ENCODE results near the gene SLC26A11.

SLC26A11 gene

DNA sequence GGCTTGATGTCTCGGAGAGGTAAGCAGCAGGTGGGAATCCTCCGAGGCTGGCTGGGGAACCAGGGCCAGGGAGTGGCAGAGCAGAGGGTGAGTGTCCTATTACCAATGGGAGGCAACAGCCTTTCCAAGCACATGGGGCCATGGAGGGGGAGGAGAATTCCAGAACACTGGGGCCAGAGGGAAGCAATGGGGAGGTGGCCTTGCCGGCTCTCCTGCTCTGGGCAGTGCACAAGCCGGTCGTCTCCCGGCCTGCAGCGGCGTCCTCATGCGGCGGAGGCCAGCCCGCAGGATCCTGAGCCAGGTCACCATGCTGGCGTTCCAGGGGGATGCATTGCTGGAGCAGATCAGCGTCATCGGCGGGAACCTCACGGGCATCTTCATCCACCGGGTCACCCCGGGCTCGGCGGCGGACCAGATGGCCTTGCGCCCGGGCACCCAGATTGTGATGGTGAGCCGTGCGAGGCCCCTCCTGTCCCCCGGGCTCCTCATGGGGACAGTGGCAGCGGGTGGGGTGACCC lies 22.0 kb upstream of the SLC26A11 start:
- DNase-seq = no peak

DNA sequence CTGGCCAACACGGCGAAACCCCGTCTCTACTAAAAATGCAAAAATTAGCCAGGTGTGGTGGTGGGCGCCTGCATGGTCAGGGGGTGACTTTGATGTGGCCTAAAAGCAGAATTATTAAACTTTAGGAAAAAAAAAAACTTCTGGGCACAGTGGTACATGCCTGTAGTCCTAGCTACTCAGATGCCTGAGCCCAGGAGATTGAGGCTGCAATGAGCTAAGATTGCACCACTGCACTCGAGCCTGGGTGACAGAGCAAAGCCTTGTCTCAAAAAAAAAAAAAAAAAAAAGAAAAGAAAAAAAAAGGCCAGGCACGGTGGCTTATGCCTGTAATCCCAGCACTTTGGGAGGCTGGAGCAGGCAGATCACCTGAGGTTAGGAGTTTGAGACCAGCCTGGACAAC lies 20.9 kb upstream of the SLC26A11 start:
- DNase-seq = peak; percentile 12

DNA sequence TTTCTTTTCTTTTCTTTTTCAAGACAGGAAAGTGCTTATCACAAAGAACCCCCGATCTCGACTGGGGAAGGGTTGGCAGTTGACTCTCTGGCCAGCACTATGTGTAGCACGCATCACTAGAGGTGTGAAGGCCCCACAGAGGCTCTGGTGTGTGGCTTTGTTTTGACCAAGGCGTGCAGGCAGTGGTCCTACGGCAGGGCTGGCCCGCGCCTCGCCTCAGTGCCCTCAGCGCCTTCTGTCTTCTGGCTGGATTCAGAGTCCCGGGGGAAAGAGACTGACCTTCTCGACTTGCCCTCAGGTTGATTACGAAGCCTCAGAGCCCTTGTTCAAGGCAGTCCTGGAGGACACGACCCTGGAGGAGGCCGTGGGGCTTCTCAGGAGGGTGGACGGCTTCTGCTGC lies 18.8 kb upstream of the SLC26A11 start:
- no peak for DNase-seq

DNA sequence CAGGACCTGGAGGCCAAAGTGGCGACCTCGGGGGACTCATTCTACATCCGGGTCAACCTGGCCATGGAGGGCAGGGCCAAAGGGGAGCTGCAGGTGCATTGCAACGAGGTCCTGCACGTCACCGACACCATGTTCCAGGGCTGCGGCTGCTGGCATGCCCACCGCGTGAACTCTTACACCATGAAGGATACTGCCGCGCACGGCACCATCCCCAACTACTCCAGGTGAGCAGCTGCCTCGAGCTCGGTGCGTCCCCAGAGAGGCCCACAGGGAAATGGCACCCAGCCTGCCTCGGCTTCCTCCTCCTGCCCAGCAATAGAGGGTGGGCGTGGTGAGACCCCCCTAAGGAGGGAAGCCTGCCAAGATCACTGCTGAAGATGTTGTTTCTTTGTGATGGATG lies 18.0 kb upstream of the SLC26A11 start:
- DNase-seq = no peak

DNA sequence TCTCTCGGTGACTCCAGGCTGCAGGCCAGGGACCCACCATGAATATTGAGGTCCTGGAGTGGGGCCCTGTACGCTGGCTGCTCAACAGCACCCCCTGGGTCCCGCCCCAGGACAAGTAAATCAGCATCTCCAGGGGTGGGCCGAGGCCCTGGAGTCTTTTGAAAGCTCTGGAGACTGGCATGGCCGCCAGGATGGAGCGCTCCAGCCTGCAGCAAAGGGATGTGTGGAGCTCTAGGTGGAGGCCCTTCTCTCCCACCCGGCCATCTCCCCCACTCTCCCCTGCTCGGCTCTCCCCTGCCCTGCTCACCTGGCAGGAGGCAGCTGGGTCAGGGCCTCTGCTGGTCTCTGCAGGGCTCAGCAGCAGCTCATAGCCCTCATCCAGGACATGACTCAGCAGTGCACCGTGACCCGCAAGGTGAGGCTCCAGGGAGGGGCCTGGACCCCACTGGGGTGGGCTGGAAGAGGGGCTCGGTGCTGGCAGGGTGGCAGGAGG lies 16.7 kb upstream of the SLC26A11 start:
- no peak for DNase-seq

DNA sequence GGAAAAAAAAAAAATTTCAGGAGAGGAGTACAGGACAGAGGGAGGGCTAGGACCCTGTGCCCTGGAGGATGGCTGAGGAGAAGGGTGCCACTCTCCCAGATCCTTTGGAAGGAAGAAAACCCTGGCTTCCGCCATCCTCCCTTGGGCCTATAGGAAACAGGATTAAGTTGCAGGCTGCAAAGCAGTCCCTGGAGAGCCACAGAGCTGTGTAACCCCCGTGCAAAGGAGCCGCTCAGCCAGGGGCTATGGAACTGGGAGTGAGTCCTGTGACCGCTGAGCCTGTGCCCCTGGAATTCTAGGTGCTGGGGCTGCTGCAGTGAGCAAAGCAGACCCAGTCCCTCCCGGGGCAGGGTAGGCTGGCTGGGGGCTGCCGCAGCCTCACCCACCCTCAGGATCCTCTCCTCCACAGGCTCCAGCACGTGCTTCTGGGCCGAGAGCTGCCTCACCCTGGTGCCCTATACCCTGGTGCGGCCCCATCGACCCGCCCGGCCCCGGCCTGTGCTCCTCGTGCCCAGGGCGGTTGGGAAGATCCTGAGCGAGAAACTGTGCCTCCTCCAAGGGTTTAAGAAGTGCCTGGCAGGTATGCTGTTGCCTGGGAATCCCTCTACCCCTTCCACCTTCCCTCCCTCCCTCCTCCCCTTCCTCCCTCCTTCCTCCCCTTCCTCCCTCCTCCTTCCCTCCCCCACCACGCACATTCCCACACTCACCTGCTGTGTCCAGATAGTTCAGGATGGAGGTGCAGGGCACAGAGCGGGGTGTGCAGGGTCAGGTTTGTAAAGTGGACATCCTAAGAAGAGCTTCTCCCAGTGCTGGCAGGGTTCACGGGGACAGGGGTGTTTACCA lies 15.4 kb upstream of the SLC26A11 start:
- DNase-seq = no peak

DNA sequence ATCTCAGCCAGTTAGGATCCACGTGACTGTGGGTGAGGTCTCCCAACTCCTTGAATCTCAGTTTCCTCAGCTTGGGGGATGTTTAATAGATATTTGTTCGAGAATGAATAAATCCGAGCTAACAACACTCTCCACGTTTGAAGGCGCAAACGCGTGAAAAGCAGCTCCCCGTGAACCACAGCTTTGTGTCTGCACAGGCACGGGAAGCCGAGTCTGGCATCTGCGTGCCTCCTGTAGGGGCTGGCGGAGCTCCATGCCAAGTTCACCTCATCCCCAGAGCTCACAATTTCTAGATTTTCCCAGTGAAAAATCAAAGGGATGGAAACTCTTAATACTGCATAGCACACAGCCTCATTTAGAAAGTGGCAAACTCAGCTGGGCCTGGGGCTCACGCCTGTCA lies 14.4 kb upstream of the SLC26A11 start:
- no peak for DNase-seq

DNA sequence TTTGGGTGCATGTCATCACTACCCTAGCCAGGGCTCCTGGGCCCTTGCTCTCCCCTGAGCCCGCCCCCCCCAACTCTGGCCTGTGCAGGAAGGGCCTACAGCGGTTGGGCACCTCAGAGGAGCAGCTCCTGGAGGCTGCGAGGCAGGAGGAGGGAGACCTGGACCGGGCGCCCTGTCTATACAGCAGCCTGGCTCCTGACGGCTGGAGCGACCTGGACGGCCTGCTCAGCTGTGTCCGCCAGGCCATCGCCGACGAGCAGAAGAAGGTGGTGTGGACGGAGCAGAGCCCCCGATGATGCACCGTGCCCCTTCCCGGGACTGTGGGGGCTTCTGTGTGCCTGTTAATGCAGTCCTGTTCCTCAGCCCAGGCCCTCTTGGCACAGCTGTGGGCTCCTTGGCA lies 12.2 kb upstream of the SLC26A11 start:
- DNase-seq = no peak

DNA sequence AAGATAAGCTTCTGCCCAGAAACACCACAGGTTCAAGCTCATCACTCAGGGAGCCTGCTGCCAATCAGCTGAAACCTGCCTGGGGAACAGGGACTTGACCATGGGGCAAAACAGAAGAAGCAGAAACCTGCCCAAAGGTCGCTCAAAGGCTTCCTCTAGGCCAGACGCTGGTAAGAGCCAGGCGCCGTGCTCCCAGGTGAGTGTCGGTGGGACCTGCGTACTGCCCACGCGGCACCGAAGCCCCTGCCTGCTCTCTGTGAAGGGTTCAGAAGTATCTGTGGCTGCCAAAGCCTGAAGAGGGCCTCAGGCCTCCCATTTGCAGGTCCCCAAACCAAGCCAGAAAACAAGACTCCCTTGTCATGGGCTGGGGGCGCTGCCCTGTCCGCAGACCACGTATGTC lies 10.5 kb upstream of the SLC26A11 start:
- no peak for DNase-seq

DNA sequence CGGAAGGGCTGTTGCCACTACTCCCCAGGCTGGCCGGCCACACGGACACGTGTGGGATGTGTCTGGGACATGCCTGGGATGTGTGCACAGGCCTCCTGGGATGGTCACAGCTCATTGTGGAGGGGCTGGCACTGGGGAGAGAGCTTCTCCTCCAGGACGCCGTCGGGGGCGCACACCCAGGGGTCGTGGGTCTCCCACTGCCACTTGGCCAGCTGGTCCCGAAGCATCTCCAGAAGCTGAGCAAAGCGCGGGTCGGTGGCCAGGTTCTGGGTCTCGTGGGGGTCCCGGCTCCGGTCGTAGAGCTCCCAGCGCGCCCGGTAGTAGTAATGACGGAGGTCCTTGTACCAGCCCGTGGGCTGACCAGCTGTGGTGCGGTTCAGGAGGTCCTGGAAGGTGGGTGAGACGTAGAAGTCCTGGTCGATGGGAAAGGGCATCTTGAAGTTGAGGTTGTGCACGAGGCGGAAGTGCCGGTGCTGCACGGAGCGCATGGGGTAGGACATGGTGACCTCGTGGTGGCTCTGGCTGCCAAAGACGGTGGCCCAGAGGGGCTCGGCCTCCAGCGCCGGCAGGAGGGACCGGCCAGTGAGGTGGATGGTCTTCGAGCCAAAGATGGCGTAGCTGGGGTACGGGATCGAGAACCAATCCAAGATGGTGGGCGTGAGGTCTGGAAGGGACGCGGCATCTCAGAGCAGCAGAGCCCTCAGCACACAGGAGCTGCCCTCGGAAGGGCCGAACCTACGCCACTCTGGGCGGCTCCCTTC lies 9.7 kb upstream of the SLC26A11 start:
- DNase-seq = no peak

DNA sequence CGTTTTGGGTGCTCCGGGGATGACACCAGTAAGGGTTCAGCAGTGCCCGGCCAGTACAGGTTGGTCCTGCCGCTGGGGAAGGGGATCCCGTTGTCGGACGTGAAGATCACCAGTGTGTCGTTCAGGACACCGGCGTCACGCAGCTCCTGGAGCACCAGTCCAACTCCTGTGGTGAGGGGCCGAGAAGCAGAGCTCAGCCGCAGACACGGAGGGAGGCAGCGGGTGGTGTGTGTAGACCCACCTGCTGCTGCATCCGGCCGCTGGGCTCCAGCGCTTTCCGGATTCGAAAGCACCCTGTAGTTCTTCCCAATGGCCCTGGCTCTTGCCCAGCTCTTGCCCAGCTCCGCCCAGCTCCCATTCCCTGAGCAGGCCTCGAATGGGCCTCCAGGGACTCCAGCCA lies 8.1 kb upstream of the SLC26A11 start:
- DNase-seq = no peak

DNA sequence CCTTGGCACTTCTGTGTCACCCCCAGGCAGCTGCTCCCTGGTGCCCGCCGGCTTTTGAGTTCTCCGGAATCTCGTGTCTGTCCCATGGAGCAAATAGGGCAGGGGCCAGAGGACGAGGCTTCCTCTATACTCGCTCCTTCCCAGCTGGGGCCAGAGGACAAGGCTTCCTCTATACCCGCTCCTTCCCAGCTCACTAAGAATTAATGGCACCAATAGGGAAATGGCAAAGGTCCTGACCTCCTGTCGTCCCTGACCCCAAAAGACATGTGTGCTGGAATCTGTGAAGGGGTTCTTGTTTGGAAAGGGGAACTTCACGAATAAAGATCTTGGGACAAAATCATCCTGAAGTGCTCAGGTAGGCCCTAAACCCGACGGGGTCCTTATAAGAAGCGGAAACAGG lies 7.7 kb upstream of the SLC26A11 start:
- DNase-seq = no peak

DNA sequence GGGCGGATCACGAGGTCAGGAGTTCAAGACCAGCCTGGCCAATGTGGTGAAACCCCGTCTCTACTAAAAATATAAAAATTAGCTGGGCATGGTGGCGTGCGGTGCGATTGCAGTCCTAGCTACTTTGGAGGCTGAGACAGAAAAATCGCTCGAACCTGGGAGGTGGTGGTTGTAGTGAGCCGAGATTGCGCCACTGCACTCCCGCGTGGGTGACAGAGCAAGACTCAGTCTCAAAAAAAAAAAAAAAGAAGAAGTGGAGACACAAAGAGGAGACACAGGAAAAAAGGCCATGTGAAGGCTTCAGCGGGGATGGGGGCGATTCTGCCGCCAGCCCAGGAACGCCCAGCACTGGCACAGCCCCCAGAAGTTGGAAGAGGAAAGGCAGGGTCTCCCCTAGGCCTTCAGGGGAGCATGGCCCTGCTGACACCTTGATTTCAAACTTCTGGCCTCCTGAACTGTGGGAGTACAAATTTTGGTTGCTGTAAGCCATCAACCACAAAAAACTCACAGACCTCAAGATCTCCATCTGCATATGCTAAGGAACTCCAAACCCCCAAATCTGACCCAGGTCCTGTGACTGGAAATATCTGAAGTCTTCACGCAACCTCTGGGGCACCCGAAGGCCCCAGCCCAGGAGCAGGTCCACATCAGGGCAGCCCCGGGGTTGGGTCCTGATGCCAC lies 7.1 kb upstream of the SLC26A11 start:
- DNase-seq = peak; percentile 84

DNA sequence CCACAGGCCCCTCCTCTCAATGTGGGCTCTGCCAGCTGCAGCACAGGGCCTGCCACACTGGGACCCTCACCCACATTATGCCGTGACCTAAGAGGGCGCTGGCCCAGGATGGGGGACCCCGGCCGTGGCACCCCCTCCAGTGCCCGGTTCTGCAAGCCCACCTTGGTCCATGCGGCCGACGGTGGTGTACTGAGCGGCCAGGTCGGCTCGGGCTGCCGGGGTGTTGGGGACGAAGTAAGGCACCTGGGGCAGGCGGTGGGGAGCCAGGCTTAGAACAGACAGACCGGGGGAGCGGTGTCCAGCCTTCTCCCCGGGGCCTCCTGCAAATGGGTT lies 6.6 kb upstream of the SLC26A11 start:
- DNase-seq = no peak

DNA sequence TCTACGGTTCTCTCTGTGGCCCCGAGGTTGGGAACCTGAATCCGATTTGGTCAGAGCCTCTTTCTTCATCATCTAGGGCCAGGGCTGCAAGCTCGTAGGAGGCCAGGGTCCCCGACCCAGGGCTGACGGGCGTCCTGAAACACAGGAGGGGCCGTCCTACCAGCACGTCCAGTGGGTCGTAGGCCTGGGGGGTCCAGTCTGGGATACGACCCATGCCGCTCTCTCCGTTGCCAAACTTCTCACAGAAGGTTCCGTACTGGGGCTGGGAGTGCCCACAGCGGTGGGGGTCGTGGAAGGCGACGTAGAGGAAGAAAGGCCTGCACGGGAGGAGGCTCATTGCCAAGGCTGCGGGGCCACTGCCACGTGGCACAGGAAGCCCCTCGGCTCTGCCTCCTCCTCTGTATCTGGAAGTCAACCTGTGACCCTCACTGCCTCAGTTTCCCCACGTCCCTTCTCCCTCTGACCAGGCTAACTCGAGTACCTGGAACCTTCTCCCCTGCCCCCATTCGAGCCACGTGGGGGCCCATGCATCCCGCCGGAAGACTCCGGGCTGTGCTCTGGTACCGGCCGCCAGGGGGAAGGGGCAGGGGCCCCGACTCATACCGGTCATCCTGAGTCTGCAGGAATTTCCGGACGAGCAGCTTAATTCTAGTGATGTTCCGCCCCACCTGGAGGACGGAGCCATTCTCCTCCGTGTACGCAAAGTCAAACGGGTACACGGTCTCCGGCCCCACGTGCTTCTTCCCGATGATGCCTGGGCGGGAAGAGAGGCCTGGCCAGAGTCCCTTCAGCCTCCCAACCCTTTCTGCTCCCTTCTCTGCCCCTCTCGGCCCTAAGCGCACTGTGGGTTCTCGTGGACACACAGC lies 6.0 kb upstream of the SLC26A11 start:
- DNase-seq = no peak

DNA sequence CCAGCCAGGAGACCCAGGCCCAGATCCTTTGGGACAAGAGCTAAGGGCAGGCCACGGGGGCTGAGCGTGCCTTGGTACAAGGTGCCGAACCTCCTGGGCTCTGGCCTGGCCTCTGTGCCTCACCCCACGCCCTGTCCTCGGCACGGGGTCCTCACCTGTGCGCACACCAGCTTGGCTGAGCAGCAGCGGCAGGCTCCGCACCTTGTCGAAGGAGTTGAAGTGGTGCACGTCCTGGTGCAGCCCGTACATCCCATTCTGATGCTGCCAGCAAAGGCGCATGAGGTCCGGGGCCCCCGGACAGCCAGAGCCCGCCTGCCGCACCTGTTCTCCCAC lies 5.4 kb upstream of the SLC26A11 start:
- no peak for DNase-seq

DNA sequence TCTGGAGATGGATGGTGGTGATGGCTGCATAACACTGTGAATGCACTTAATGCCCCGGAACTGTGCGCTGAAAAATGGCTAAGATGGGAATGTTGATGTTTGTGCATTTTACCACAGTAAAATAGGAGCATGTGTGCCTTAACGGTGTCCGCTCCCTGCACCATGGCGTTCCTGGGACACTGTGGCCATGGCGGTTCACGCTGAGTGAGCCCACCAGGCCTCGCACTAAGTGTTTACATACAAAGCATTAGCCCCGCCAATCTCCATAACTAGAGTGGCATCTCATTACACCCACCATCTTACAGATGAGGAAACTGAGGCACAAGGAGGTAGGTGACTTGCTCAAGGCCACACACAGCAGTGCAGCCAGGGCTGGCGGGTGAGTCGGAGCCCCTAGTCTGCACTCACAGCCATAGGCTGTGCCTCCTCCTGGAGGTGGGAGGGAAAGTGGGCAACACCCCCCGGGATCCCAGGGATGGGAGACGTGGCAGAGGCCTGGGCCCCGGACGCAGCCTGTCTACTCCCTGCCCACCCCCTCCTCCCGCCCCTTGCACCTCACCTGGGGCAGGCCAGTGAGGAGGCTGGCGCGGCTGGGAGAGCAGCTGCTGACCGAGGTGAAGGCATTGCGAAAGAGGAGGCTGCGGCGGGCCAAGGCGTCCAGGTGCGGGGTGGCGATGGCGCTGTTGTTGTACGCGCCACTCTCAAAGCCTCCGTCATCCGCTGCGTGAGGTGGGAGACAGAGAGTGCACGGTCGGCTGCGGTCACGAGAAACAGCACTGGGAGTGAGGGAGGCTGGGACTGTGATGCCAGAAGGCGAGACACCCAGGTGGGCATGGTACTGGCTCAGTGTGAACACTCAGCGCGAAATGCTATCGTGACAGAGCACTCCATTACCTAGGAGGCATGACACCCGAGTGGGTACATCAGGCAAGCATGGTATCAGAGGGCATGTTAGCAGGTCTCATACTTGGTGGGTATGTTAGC lies 3.5 kb upstream of the SLC26A11 start:
- DNase-seq = no peak

DNA sequence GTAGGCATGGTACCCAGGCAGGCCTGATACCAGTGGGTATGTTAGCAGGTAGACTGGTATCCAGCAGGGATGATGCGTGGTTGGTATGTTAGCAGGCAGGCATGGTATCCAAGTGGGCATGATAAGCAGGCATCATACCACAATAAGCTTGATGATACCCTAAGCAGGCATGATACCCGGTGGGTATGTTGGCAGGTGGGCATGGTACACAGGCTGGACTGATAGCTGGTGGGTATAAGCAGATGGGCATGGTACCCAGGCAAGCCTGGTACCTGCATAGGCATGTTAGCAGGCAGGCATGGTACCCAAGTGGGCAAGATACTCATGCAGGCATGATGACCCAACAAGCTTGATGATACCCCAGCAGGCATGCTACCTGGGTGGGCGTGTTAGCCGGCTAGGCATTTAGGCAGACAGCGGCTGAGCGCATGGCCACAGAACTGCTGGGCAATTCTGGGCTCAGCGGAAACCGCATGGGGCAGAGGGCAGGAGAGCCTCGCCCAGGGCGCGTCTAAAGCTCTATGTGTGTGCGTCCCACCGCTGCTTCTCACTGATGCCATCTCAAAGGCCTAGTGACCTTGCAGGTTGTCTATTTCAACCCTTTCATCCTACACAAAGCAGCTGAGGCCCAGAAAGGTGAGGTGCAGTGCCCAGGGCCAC lies 2.4 kb upstream of the SLC26A11 start:
- DNase-seq = no peak

DNA sequence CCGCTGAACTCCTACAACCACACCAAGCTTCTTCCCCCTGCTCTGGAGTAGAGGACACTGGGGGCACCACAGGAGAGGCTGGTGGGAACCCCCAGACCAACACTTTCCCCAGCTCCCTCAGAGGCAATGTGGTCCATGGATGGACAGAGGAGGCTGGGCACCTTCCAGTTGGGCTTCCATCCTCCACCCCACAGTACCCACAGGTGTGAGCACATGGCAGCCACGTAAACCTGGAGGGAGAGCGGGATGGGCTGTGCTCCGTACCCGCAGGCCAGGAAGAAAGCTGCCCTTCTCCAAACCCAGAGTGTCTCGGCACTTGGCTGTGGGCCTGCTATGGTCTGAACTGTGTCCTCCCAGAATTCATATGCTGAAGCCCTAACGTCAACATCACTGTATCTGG lies 1.8 kb upstream of the SLC26A11 start:
- no peak for DNase-seq

DNA sequence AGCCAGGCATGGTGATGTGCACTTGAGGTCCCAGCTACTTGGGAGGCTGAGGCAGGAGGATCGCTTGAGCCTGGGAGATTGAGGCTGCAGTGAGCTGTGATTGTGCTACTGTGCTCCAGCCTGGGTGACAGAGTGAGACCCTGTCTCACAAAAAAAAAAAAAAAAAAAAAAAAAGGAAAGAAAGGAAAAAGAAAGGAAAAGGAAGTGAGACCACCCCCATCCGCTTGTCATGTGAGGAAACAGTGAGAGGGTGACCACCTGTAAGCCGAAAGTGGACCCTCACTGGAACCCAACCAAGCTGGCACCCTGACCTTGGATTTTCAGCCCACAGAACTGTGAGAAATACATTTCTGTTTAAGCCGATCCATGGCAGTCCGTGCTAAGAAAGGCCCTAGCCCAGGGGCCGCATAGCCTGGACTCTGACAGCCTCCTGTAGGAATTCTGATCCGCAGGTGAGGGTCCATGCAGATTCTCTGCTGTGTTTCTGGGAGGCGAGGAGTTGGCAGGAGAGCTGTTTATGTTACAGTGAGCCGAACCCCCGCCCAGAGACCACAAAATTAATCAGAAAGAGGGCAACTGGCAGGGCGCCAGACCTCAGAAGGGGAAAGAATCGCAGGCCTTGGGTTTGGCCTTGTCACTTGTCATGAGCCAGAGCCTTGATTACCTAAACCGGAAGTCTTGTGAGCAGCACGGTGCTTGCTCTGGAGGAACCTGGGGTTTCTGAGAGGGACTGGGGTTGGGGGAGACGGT lies 1.0 kb upstream of the SLC26A11 start:
- DNase-seq = peak; percentile 97

Measured in MV-4-11 (cell line).